GM19328 (cell line): ENCODE results near the gene AUTS2.

ENCODE experiments used
- ATAC-seq: cut with Tn5 transposase; IDR thresholded peaks from one replicate; pipeline ENCODE4 v1.9.1; 2021; ENCODE audit warnings: mild to moderate bottlenecking, moderate library complexity; ENCODE audit not compliant: unreplicated experiment

Gene AUTS2

GRCh38 chr7:69710768-69711438, 112.6 kb downstream of the AUTS2 start:
- no peak for ATAC-seq

GRCh38 chr7:69714886-69715576, 116.8 kb downstream of the AUTS2 start:
- ATAC-seq: no peak

- no peak for ATAC-seq
Observed at GRCh38 chr7:69717221-69717620, 118.9 kb downstream of the AUTS2 start.

GRCh38 chr7:69719717-69720116, 121.4 kb downstream of the AUTS2 start:
- ATAC-seq: no peak

GRCh38 chr7:69722843-69723242, 124.6 kb downstream of the AUTS2 start:
- no peak for ATAC-seq

GRCh38 chr7:69723663-69724062, 125.4 kb downstream of the AUTS2 start:
- ATAC-seq: no peak

- ATAC-seq: no peak
Observed at GRCh38 chr7:69728304-69728703, 130.0 kb downstream of the AUTS2 start.

GRCh38 chr7:69732203-69732602, 133.9 kb downstream of the AUTS2 start:
- no peak for ATAC-seq

GRCh38 chr7:69735582-69735981, 137.3 kb downstream of the AUTS2 start:
- ATAC-seq: no peak

- ATAC-seq: no peak
Observed at GRCh38 chr7:69736126-69736810, 138.0 kb downstream of the AUTS2 start.

GRCh38 chr7:69738396-69738951, 140.2 kb downstream of the AUTS2 start:
- ATAC-seq: peak; percentile 62

- ATAC-seq: peak; percentile 46
Observed at GRCh38 chr7:69739190-69739589, 140.9 kb downstream of the AUTS2 start.

GRCh38 chr7:69739931-69740431, 141.7 kb downstream of the AUTS2 start:
- peak; percentile 43 for ATAC-seq

- ATAC-seq: no peak
Observed at GRCh38 chr7:69742237-69742636, 144.0 kb downstream of the AUTS2 start.

- ATAC-seq: no peak
Observed at GRCh38 chr7:69743436-69743835, 145.2 kb downstream of the AUTS2 start.

- no peak for ATAC-seq
Observed at GRCh38 chr7:69744026-69744425, 145.8 kb downstream of the AUTS2 start.

- no peak for ATAC-seq
Observed at GRCh38 chr7:69746383-69746782, 148.1 kb downstream of the AUTS2 start.

- no peak for ATAC-seq
Observed at GRCh38 chr7:69747144-69747543, 148.9 kb downstream of the AUTS2 start.

- no peak for ATAC-seq
Observed at GRCh38 chr7:69748530-69748929, 150.3 kb downstream of the AUTS2 start.

- no peak for ATAC-seq
Observed at GRCh38 chr7:69749372-69749979, 151.2 kb downstream of the AUTS2 start.

GRCh38 chr7:69749994-69750393, 151.7 kb downstream of the AUTS2 start:
- ATAC-seq: no peak
